Head of caudate nucleus (tissue), 42 donors: ENCODE measurements around the gene AOAH.
"Not testable (repeated sequence)": the region's sequence is repeated elsewhere in the genome, so short reads cannot be mapped to it uniquely, and the experiment has no call there.

Experiments
- DNase-seq, 42 donors: peaks; one replicate each; pipeline versions ENCODE4 v3.0.0 to v3.0.0-alpha.2; 2020 to 2021; ENCODE audit warnings: mixed read lengths in 7 of 42
- intact Hi-C: fragments of 100-400 bp; cut with DNase I; formaldehyde crosslinking; loops from one replicate; pipeline ENCODE4 v1.15.0; 2022

Gene AOAH

GRCh38 chr7:36668080-36668479 lies 56.2 kb downstream of the AOAH start:
- intact Hi-C loops, result no loop called here
- no peak for DNase-seq

- no peak for DNase-seq
- intact Hi-C loops, result no loop called here
Measured at GRCh38 chr7:36667007-36667745, 57.1 kb downstream of the AOAH start.

GRCh38 chr7:36663481-36663880 lies 60.8 kb downstream of the AOAH start:
- DNase-seq, result no peak
- intact Hi-C loops, result no loop called here

GRCh38 chr7:36661135-36661840 lies 63.0 kb downstream of the AOAH start:
- intact Hi-C loops, result no loop called here
- peak in 11 of 42 donors; percentile 26 to 68 (median 38) for DNase-seq

- intact Hi-C loops, result loop anchor here (10.0 kb wide), 1 partner anchor 1505 kb away; no protein-coding TSS in a partner anchor
- no peak for DNase-seq
Measured at GRCh38 chr7:36659638-36660341, 64.5 kb downstream of the AOAH start.

GRCh38 chr7:36659172-36659516 lies 65.2 kb downstream of the AOAH start:
- DNase-seq, result no peak
- intact Hi-C loops, result loop anchor here (10.0 kb wide), 1 partner anchor 1506 kb away; no protein-coding TSS in a partner anchor

GRCh38 chr7:36658335-36659171 lies 65.7 kb downstream of the AOAH start:
- DNase-seq, result no peak
- intact Hi-C loops, result loop anchor here (10.0 kb wide), 1 partner anchor 1506 kb away; no protein-coding TSS in a partner anchor

- peak in 1 of 42 donors; percentile 33 for DNase-seq
- intact Hi-C loops, result loop anchor here (10.0 kb wide), 1 partner anchor 1508 kb away; no protein-coding TSS in a partner anchor
Measured at GRCh38 chr7:36657036-36657660, 67.1 kb downstream of the AOAH start.

GRCh38 chr7:36654436-36654835 lies 69.9 kb downstream of the AOAH start:
- intact Hi-C loops, result loop anchor here (10.0 kb wide), 1 partner anchor 1510 kb away; no protein-coding TSS in a partner anchor
- DNase-seq, result peak in 1 of 42 donors; percentile 26

GRCh38 chr7:36653663-36654355 lies 70.5 kb downstream of the AOAH start:
- peak in 1 of 42 donors; percentile 27 for DNase-seq
- intact Hi-C loops, result loop anchor here (10.0 kb wide), 1 partner anchor 1511 kb away; no protein-coding TSS in a partner anchor

GRCh38 chr7:36653008-36653662 lies 71.2 kb downstream of the AOAH start:
- DNase-seq, result peak in 10 of 42 donors; percentile 12 to 67 (median 29)

GRCh38 chr7:36652431-36652830 lies 71.9 kb downstream of the AOAH start:
- intact Hi-C loops, result loop anchor here (10.0 kb wide), 1 partner anchor 1512 kb away; no protein-coding TSS in a partner anchor
- no peak for DNase-seq

More at GRCh38 chr7:36653008-36653662, 71.2 kb downstream of the AOAH start:
- intact Hi-C loops, result loop anchor here (10.0 kb wide), 1 partner anchor 1512 kb away; no protein-coding TSS in a partner anchor

- intact Hi-C loops, result loop anchor here (10.0 kb wide), 1 partner anchor 1513 kb away; no protein-coding TSS in a partner anchor
- DNase-seq, result peak in 1 of 42 donors; percentile 13
Measured at GRCh38 chr7:36651404-36651803, 72.9 kb downstream of the AOAH start.

- intact Hi-C loops, result loop anchor here (10.0 kb wide), 1 partner anchor 1514 kb away; no protein-coding TSS in a partner anchor
- DNase-seq, result peak in 1 of 42 donors; percentile 33
Measured at GRCh38 chr7:36650766-36651312, 73.5 kb downstream of the AOAH start.

GRCh38 chr7:36650320-36650719 lies 74.0 kb downstream of the AOAH start:
- intact Hi-C loops, result loop anchor here (10.0 kb wide), 1 partner anchor 1514 kb away; no protein-coding TSS in a partner anchor
- peak in 1 of 42 donors; percentile 34 for DNase-seq

- intact Hi-C loops, result not testable (repeated sequence)
- peak in 1 of 42 donors; percentile 16 for DNase-seq
Measured at GRCh38 chr7:36649319-36649718, 75.0 kb downstream of the AOAH start.
